WI38 (cell line): ENCODE measurements around the gene DPF3.

Source experiments
- H3K4me3 ChIP-seq: 2 replicates; pipeline ENCODE4 v1.5.1; 2011; ENCODE audit warnings: low read depth, mild to moderate bottlenecking, control low read depth, low read length
- CTCF ChIP-seq: IDR thresholded peaks from 2 replicates; pipeline ENCODE4 v1.5.1; 2012; ENCODE audit warnings: low read depth, mild to moderate bottlenecking, control low read depth, low read length

DPF3 gene

GRCh38 chr14:72830356-72830755, 63.5 kb downstream of the DPF3 start:
- TF ChIP-seq CTCF = no peak
- H3K4me3 ChIP-seq = no peak overlapping the region

- TF ChIP-seq CTCF = no peak
- H3K4me3 ChIP-seq = no peak overlapping the region
Measured at GRCh38 chr14:72828604-72829003, 65.3 kb downstream of the DPF3 start.

- no peak for TF ChIP-seq CTCF
- H3K4me3 ChIP-seq = no peak overlapping the region
Measured at GRCh38 chr14:72826039-72826438, 67.9 kb downstream of the DPF3 start.

- H3K4me3 ChIP-seq = no peak overlapping the region
- TF ChIP-seq CTCF = no peak
Measured at GRCh38 chr14:72825486-72825885, 68.4 kb downstream of the DPF3 start.

GRCh38 chr14:72824051-72824450, 69.8 kb downstream of the DPF3 start:
- H3K4me3 ChIP-seq = no peak overlapping the region
- no peak for TF ChIP-seq CTCF

GRCh38 chr14:72822946-72823611, 70.8 kb downstream of the DPF3 start:
- no peak for TF ChIP-seq CTCF
- H3K4me3 ChIP-seq = no peak overlapping the region

GRCh38 chr14:72818998-72819397, 74.9 kb downstream of the DPF3 start:
- H3K4me3 ChIP-seq = no peak overlapping the region
- no peak for TF ChIP-seq CTCF
